Cardiac fibroblast (primary cell): Measurements from ENCODE around the gene TBC1D25.
A peak's percentile ranks its signal among the peaks of the same experiment; 100 is the strongest.

Experiments
- DNase-seq, 2 donors: peaks; one replicate each; pipeline versions ENCODE4 v3.0.0 to v3.0.0-alpha.2; 2010; ENCODE audit warnings: low read depth in 2 of 2
- H3K4me3 ChIP-seq, 2 donors: replicated peaks in 1 of 2; 1 replicate in 1 of 2; 2 replicates in 1 of 2; pipeline ENCODE4 v1.5.1; 2011; ENCODE audit warnings: low read depth in 2 of 2, low read length in 2 of 2, mild to moderate bottlenecking in 2 of 2, moderate library complexity in 1 of 2
- TF ChIP-seq, protein P1 (sequence below): IDR thresholded peaks from one replicate; pipeline ENCODE4 v1.5.1; 2011; ENCODE audit warnings: low read depth, mild to moderate bottlenecking, low read length, inconsistent platforms

TBC1D25 gene

DNA sequence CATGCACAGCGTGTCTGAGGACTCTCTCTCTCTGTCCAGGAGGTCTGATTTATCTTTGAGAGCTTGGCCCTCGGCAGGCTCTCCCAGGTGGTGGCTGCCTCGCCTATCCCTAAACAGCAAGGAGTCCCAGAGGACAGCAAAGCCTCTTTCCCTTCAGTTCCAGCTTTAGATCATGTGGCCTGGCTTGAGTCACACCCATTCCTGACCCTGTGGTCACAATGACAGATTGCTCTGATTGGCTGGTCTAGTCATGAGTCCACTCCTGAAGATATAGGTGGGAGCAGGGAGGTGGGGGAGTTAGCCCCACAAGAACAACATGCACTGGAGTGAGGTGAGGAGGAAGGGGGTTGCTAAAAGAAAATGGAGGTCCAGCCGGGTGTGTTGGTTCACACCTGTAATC, 42.9 kb upstream of the TBC1D25 start:
- TF ChIP-seq, protein P1, sequence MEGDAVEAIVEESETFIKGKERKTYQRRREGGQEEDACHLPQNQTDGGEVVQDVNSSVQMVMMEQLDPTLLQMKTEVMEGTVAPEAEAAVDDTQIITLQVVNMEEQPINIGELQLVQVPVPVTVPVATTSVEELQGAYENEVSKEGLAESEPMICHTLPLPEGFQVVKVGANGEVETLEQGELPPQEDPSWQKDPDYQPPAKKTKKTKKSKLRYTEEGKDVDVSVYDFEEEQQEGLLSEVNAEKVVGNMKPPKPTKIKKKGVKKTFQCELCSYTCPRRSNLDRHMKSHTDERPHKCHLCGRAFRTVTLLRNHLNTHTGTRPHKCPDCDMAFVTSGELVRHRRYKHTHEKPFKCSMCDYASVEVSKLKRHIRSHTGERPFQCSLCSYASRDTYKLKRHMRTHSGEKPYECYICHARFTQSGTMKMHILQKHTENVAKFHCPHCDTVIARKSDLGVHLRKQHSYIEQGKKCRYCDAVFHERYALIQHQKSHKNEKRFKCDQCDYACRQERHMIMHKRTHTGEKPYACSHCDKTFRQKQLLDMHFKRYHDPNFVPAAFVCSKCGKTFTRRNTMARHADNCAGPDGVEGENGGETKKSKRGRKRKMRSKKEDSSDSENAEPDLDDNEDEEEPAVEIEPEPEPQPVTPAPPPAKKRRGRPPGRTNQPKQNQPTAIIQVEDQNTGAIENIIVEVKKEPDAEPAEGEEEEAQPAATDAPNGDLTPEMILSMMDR, result no peak
- H3K4me3 ChIP-seq, result no peak overlapping the region
- peak in 1 of 2 donors; percentile 49 for DNase-seq

DNA sequence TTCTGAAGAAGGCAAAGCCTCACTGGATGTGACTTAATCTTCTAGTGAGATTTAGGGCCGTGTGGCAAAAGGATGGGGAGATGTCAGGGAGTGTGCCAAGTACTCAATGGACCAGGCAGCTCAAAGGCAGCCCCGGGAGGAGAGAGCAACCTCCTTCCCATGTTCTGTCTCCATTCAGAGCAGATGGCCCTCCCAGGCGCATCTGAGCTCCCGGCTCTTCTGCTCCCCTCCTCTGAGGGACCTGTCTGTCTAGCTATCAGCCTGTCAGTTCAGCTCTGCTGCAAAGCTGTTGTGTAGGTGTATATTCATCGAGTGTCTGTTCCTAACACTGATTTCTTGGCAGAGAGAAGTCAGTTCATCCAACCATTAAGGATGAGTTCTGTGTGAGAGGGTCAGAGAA, 41.6 kb upstream of the TBC1D25 start:
- no peak overlapping the region for H3K4me3 ChIP-seq
- no peak for DNase-seq
- TF ChIP-seq, protein P1, result no peak

DNA sequence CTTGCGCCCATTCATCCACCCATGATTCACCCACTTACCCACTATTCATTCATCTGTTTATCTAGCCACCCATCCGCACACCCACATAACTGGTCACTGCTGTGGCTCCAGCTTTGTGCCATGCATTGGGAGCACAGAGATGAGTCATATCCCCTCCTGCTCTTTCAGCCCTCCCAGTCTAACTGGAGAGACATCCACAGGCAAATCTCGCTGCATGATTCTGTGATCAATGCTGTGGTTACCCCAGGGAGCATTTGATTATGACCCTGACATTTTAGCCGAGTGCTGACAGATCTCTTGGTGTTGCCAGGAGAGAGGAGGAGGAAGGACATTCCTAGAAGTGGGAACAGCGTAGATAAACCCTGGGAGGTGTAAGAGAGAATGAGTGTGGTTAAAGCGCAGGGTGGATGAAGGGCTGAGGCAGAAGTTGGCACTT, 41.1 kb upstream of the TBC1D25 start:
- H3K4me3 ChIP-seq, result no peak overlapping the region
- DNase-seq, result peak; percentile 64 to 72
- TF ChIP-seq, protein P1, result no peak

DNA sequence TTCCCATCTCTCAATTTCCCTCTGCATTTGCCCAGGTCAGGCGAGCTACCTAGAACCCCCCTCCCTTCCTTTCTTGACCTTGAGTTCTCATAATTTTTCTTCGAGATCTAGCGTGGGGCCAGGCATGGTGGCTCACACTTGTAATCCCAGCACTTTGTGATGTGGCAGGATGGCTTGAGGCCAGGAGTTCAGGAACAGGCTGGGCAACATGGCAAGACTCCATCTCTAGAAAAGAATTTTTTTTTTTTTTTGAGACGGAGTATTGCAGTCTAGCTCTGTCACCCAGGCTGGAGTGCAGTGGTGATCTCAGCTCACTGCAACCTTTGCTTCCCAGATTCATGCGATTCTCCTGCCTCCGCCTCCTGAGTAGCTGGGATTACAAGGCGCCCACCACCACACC, 35.3 kb upstream of the TBC1D25 start:
- no peak overlapping the region for H3K4me3 ChIP-seq
- TF ChIP-seq, protein P1, result no peak

DNA sequence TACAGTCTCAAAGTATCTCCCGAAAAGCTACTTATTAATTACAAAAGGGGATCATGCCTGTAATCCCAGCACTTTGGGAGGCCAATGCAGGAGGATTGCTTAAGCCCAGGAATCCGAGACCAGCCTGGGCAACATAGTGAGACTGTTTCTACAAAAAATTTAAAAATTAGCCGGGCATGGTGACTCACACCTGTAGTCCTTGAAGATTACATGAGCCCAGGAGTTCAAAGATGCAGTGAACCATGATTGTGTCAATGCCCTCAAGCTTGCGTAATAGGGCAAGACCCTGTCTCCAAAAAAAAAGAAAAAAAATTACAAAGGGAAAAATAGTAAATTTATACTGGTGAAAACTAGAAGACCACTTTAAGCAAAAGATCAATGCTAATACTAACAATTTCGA, 34.0 kb upstream of the TBC1D25 start:
- peak in 1 of 2 donors; percentile 19 for DNase-seq
- no peak overlapping the region for H3K4me3 ChIP-seq
- TF ChIP-seq, protein P1, result no peak

More for the DNA sequence above, 35.3 kb upstream of the TBC1D25 start:
- DNase-seq, result no peak

DNA sequence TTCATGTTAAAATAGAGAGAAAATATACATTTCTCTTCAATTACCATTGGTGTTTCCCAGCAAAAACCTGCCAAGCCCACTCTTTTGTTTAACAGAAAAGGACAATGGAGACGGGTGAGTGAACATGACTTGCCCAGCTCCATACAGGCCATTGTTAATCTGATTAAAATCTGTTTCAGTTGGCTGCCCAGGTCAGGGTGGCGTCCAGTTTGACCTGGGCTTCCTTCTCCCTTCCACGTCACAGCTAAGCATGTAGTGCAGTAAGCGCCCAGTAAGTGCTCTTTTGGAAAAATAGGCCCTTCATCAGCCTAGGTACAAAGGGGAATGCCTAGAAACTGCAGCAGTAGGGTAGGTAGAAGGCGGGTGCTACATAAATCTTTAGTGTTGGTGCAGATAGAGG, 32.3 kb upstream of the TBC1D25 start:
- TF ChIP-seq, protein P1, result no peak
- no peak for DNase-seq
- no peak overlapping the region for H3K4me3 ChIP-seq
